VCaP (cell line): ENCODE data around the gene GTSF1L.

Source experiments
- H3K27ac ChIP-seq: fragments of 450-650 bp; 2 replicates; pipeline ENCODE4 v1.5.1; 2017
- TF ChIP-seq, protein P1 (sequence below): fragments of 450-650 bp; conservative IDR thresholded peaks from 2 replicates; pipeline ENCODE4 v1.5.1; 2017; ENCODE audit warnings: mild to moderate bottlenecking, moderate library complexity

The GTSF1L gene

DNA sequence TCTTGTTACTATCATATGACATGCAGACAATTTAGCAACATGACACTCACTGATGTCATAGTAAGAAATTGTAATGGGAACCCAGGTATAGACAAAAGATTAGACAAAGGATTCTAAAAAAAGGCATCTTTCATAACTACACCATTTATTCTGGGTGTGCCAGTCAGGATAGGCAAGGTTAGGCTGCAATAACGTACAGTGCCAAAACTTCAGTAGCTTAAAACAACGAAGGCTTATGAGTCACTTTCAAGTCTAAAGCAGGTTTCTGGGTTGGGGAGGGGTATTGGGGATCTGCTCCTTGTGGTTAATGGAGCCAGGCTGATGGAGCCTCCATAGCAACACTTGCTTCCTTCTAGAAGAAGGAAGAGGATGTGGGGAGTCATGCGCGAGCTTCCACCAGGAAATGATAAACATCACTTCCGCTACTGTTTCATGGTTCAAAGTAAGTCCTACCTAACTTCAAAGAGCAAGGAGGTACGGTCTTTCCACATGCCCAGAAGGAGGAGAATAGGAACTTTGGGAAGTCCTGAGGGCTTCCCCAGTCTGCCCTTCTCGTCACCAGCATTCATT is 2.0 kb upstream of the GTSF1L start:
- TF ChIP-seq, protein P1, sequence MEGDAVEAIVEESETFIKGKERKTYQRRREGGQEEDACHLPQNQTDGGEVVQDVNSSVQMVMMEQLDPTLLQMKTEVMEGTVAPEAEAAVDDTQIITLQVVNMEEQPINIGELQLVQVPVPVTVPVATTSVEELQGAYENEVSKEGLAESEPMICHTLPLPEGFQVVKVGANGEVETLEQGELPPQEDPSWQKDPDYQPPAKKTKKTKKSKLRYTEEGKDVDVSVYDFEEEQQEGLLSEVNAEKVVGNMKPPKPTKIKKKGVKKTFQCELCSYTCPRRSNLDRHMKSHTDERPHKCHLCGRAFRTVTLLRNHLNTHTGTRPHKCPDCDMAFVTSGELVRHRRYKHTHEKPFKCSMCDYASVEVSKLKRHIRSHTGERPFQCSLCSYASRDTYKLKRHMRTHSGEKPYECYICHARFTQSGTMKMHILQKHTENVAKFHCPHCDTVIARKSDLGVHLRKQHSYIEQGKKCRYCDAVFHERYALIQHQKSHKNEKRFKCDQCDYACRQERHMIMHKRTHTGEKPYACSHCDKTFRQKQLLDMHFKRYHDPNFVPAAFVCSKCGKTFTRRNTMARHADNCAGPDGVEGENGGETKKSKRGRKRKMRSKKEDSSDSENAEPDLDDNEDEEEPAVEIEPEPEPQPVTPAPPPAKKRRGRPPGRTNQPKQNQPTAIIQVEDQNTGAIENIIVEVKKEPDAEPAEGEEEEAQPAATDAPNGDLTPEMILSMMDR, result no peak
- no peak overlapping the region for H3K27ac ChIP-seq

- H3K27ac ChIP-seq, result no peak overlapping the region
- TF ChIP-seq, protein P1, result no peak
Measured at GRCh38 chr20:43727980-43728590, 1.3 kb upstream of the GTSF1L start.

DNA sequence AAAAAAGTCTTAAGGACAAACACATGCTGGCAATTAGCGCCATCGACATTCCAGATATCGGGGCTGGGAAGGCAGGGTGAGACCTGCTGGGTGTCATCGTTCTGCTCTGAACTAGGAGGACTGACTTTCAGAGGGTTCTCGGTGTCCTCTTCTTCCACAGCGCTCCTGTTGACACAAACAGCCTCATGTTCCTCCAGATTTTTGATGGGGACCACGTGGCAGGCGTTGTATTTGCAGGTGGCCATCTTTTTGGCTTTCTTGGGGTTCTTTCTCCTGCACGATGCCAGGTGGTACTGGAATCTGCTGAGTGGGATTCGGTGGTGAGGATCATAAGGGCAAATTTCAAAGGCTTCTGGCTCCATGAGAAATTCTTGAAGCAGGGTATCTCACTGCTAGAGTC is 469 bp downstream of the GTSF1L start:
- no peak overlapping the region for H3K27ac ChIP-seq

GRCh38 chr20:43725666-43726065 is 1.1 kb downstream of the GTSF1L start:
- peak overlapping the region; percentile 23 for H3K27ac ChIP-seq
- TF ChIP-seq, protein P1, result no peak

More for the DNA sequence above, 469 bp downstream of the GTSF1L start:
- TF ChIP-seq, protein P1, result no peak

- TF ChIP-seq, protein P1, result no peak
- H3K27ac ChIP-seq, result no peak overlapping the region
Measured at GRCh38 chr20:43724383-43724782, 2.4 kb downstream of the GTSF1L start.

- TF ChIP-seq, protein P1, result no peak
- no peak overlapping the region for H3K27ac ChIP-seq
Measured at GRCh38 chr20:43723735-43724134, 3.1 kb downstream of the GTSF1L start.

DNA sequence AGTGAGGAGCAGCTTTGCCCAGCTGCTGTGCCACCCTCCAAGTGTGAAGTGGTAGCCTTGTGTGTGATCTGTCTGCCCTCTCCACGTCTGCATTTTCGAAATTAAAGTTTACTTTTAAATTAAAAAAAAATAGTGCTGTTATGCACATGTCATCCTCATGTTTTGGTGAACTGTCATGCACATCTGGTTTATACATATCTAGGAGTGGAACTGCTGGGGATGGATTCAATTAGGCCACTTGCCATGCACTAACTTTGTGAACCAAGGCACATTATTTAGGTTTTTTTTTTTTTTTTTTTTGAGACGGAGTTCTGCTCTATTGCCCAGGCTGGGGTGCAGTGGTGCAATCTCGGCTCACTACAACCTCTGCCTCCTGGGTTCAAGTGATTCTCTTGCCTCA is 3.6 kb downstream of the GTSF1L start:
- H3K27ac ChIP-seq, result no peak overlapping the region
- TF ChIP-seq, protein P1, result no peak
